HG02973 (cell line): ENCODE measurements around the gene ZCCHC10.
"Not testable (repeated sequence)": the region's sequence is repeated elsewhere in the genome, so short reads cannot be mapped to it uniquely, and the experiment has no call there.

Experiments used
- ATAC-seq: cut with Tn5 transposase; IDR thresholded peaks from one replicate; pipeline ENCODE4 v1.9.1; 2021; ENCODE audit warnings: moderate library complexity; ENCODE audit not compliant: unreplicated experiment

ZCCHC10 gene

DNA sequence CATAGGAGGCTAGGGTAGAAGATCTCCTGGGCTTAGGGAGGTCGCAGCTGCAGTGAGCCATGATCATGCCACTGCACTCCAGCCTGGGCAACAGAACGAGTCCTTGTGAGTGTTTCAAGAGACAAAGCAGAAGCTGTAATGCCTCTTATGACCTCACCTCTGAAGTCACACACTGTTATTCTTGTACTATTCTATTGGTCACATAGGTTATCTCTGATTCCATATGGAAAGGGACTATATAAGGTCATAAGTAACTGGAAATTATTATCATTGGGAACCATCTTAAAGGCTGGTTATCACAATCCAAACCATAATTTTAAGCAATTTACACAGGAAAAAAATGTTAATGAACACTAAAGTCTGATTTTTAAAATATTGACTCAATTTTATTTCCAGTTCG lies 45.1 kb downstream of the ZCCHC10 start:
- ATAC-seq: no peak

DNA sequence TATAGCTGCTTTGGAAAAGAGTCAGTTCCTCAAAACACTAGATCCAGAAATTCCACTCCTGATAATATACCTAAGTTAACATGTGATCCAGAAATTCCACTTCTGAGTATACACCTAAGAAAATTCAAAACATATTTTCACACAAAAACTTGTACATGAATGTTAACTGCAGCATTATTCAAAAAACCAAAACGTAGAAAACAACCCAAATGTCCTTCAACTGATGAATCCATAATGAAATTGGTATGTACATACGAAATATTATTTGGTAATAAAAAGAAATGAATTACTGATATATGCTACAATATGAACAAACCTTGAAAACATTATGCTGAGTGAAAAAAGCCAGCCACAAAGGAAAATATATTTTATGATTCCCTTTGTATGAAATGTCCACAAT lies 46.4 kb downstream of the ZCCHC10 start:
- no peak for ATAC-seq

DNA sequence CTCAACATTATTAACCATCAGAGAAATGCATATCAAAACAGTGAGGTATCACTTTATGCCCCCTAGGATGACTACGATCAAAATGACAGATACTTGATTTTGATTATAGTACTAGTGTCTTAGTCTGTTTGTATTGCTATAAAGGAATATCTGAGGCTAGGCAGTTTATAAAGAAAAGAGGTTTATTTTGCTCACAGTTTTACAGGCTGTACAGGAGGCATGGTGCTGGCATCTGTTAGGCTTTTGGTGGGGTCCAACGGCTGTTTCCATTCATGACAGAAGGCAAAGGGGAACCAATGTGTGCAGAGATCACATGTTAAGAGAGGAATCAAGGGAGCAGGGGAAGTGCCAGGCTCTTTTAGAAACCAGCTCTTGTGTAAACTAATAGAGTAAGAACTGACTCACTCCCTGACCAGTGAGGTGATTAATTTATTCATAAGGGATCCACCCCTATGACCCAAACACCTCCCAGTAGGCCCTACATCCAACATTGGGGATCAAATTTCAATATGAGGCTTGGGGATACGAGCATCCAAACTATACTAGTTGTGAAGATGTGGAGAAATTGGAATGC lies 46.9 kb downstream of the ZCCHC10 start:
- ATAC-seq: no peak

DNA sequence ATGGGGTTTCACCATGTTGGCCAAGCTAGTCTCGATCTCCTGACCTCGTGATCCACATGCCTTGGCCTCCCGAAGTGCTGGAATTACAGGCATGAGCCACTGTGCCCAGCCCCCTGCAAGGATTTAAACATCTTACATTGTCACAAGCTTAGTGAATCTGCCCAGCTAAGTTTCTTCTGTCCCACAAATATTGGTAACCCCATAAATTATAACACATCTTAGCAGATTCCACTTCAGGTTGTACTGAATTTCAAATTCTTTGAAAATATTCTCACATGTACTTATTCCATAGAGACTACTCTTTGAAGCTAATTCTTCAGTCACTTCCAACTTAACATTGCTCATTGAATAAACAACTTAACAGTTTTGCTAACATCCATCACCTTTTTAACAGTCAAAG lies 49.5 kb downstream of the ZCCHC10 start:
- no peak for ATAC-seq

DNA sequence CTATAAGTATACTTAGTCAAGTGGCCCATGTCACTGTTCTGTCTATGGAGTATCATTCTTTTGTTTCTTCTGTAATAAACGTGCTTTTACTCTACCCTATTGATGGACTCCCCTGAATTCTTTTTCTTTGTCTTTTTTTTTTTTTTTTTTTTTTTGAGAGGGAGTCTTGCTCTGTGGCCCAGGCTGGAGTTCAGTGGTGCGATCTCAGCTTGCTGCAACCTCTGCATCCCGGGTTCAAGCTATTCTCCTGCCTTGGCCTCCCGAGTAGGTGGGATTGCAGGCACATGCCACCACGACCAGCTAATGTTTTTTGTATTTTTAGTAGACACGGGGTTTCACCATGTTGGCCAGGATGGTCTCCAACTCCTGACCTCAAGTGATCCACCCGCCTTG lies 53.9 kb downstream of the ZCCHC10 start:
- ATAC-seq: not testable (repeated sequence)

DNA sequence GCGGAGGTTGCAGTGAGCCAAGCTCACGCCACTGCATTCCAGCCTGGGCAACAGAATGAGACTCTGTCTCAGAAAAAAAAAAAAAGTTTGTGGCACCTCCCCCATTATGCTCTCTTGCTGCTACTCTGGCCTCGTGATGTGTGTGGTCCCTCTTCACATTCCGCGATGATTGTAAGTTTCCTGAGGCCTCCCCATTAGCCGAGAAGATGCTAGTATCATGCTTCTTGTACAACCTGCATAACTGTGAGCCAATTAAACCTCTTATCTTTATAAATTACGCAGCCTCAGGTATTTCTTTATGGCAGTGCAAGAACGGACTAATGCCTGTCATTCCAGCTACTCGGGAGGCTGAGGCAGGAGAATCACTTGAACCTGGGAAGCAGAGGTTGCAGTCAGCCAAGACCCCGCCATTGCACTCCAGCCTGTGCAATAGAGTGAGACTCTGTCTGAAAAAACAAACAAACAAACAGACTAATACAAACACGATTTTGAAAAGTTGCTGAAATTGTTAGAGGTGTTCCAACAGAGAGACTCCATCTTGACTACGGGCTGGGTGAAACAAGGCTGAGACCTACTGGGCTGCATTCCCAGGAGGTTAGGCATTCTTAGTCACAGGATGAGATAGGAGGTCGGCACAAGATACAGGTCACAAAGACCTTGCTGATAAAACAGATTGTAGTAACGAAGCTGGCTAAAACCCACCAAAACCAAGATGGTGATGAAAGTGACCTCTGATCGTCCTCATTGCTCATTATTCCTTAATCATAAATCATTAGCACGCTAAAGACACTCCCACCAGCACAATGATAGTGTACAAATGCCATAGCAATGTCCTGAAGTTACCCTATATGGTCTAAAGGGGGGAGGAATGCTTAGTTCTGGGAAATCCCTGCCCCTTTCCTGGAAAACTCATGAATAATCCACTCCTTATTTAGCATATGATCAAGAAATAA lies 54.6 kb downstream of the ZCCHC10 start:
- ATAC-seq: no peak

DNA sequence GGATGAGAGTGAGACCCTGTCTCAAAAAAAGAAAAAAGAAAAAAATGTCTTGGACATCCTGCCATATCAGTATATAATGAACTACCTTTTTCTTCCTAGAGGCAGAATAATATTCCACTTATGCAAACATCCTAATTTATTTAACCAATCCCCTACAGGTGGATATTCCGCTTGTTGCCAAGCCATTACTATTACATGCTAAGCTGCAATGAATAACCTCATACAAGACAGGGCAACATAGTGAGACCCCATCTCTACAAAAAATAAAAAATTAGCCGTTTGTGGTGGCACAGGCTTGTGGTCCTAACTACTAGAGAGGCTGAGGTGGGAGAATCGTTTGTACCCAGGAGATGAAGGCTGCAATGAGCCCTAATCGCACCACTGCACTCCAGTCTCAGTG lies 61.2 kb downstream of the ZCCHC10 start:
- ATAC-seq: no peak

DNA sequence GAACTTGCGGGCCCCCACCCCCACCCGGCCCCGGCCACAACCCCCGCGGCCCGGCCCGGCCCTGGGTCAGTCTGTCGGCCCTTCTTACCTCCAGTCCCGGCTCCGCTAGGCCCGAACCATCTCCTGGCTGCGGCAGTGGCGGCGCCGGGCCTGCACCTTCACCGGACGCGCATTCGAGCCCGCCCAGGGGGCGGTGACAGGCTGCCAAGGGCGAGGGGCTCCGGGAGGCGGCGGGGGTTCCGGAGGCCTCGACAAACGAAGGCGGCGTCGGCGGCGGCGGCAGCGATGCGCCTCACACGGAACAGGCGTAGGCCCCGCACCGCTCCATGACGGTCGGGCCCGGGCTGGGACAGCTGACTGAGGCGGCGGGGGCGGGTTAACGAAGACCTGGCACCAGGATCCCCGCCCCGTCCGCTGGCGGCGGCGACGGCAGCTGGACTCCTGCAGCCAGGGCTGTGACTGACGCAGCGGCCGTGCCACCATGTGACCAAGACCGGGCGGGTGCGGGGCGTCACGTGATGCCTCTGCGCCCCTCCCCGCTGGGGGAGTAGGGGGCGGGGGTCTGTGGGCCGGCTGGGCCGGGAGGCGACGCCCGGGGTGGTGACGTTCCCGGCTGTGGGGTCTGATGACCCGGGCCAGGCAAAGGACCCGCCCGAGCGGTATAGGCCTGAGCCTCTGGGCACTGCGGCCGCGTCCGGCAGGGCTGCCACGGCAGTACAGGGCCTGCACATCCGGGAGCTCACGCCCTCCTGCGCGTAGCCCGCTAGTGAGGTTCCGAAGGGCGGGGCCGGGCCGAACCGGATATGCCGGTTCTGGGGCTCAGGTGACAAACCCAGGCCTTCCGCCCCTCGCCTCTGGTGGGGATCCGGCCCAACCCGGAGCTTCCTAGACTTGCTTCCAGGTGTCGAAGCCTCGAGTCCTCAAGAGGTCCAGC lies 62.9 kb downstream of the ZCCHC10 start, which contains the start of gene AFF4:
AFF4 (minus strand) TSS at position 464 of the 934 bp plus-strand sequence. CDS start 26,445 bp downstream, outside the sequence.
- ATAC-seq: peak; percentile 93

DNA sequence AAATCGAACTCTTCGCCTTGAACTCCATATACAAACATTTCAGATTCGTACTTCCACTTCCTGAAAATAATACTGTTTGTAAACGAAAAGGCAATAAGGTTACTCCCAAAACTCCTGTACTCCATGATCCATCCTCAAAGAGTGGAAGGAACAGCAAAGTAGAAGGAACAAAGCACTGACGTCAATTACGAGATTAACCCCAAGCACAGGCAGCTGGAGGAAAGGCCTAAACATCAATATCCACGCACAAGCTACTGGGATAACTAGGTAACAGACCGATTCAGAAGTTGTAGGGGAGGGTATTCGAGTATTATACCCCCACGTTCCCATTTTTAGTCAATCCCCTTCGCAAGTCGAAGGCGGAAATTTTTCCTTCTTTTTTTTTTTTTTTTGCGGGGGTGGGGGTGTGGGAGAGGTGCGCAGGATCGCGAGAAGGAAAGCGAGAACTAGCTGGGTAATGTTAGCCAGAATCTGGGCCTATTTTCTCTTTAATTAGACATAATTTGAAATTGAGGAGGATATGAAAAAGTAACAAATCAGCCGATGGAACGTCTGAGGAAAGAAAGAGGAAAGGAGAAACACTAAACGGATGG lies 63.8 kb downstream of the ZCCHC10 start:
- no peak for ATAC-seq

DNA sequence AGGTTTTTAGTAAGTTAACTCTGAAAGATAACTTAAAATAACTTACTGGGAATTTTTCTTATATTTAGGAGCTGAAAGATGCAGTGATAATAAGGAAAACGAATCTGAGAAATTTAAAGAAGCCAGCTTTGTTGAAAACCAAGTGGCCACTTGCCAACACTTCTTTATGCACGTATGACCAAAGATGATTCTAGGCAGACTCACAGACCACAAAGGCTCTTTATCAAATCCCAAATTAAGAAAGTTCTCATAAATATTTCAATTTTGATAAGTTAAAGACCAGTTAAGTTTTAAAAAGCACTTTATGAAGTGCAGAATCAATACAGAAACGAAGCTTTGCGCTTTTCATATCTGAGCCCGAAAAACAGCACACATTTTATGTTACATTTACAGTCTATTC lies 64.5 kb downstream of the ZCCHC10 start:
- ATAC-seq: no peak

DNA sequence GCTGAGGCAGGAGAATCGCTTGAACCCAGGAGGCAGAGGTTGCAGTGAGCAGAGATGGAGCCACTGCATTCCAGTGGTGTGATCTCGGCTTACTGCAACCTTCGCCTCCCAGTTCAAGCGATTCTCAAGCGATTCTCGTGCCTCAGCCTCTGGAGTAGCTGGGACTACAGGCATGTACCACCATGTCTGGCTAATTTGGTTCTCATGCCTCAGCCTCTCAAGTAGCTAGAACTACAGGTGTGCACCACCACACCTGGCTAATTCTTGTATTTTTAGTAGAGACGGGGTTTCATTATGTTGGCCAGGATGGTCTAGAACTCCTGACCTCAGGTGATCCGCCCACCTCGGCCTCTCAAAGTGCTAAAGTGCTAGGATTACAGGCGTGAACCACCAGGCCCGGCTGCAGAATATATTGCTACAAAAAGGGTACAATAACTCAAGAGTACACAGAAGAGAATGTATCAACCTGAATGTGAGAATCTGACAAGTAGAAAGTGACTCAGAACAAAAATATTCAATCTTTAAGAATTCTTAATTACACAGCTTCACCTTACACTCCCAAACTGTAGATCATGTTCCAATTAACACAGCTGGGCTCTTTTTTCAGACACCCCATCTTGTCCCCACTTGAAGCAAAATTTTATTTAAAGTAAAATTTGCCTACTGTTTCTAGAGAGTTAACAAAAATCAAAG lies 65.1 kb downstream of the ZCCHC10 start:
- not testable (repeated sequence) for ATAC-seq

DNA sequence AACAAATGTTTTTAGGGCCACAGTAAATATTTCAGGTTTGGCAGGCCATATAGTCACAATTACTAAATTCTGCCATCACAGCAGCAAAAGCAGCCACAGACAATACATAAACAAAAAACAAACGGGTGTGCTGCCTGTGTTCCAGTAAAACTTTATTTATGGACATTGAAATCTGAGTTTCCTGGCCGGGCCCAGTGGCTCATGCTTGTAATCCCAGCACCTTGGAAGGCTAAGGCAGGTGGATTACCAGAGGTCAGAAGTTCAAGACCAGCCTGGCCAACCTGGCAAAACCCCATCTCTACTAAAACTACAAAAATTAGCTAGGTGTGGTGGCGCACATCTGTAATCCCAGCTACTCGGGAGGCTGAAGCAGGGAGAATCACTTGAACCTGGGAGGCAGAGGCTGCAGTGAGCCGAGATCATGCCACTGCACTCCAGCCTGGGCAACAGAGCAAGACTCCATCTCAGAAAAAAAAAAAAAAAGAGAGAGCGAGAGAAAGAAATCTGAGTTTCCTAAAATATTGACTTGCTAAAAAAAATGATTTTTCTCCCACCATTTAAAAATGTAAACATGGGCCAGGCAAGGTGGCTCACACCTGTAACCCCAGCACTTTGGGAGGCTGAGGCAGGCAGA lies 70.1 kb downstream of the ZCCHC10 start:
- not testable (repeated sequence) for ATAC-seq

DNA sequence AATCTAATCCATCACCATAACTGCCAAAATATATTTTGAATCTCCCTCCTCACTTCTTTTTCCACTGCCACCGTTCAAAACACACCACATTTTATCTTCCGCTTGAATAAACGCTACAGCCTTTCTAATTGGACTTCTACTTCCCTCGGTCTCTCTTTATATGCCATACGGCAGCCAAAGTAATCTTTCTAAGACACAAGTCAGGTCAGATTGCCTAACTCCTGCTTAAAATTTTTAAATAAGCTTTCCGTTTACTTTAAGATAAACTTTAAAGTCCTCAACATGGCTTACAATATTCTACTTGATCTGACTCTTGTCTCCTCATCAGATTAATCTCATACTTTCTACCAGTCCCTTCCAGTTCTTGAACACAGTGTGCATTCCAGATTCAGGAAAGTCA lies 72.6 kb downstream of the ZCCHC10 start:
- no peak for ATAC-seq

DNA sequence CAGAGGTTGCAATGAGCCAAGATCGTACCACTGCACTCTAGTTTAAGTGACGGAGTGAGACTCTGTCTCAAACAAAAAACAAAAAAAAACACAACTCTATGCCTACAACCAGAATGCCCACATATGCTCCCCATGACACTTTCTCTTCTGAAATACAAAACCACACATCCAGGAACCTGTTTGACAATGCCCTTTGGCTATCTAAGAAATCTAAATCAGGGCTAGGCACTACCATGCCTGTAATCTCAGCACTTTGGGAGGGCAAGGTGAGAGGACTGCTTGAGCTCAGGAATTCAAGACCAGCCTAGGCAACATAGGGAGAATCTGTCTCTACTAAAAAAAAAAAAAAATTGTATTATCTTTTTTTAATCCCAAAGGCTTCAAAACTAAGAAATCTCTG lies 73.5 kb downstream of the ZCCHC10 start:
- ATAC-seq: no peak

DNA sequence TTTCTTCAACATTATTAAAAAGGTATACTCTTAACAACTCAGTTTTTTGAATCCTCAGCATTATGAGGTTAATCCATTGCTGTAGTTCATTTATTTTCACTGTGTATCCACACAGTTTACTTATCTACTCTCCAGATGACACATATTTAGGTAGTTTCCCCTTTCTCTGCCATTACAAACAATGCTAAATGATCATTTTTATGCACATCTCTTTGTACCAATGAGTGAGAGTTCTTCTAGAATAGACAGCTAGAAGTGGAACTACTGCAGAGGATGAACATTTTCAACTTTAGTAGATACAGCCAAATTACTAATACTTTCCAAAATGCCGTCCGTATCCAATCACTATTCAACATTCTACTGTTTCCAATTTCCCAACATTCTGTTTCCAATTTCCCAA lies 74.5 kb downstream of the ZCCHC10 start:
- ATAC-seq: no peak

DNA sequence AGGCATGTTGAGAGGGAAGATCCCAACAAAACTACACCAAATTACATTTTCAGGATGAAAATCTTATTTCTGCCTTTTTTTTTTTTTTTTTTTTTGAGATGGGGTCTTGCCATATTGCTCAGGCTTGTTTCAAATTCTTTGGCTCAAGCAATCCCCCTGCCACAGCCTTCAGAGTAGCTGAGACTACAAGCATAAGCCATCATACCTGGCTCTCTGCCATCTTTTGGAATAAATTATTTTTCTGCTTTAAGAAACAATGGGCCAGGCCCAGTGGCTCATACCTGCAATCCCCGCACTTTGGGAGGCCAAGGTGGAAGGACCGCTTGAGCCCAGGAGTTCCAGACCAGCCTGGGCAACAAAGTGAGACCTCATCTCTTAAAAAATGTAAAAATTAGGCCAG lies 77.2 kb downstream of the ZCCHC10 start:
- ATAC-seq: no peak

DNA sequence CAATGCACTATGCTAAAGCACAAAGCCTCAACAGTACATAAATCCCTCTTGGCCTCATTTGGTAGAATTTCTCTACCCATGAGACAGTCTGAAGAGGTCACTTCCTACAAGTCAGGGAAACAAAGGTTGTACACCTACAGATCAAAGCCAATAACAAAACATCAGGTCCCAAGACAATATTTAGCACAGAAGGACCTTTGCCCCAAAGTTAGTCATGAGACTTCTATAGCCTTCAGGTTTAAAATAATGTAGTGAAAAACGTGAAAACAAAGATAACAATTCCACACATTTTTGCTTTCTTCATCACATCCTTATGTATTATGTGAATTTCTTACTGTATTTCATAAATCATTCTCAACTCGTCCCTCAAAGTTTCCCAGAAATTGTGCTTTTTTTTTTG lies 78.7 kb downstream of the ZCCHC10 start:
- ATAC-seq: no peak
